GM21619 (cell line): Measurements from ENCODE around the gene DDX50.
"Not testable (repeated sequence)": the region's sequence is repeated elsewhere in the genome, so short reads cannot be mapped to it uniquely, and the experiment has no call there.

Experiments
- ATAC-seq: cut with Tn5 transposase; IDR thresholded peaks from one replicate; pipeline ENCODE4 v1.9.1; 2021; ENCODE audit not compliant: unreplicated experiment

Gene DDX50, protein sequence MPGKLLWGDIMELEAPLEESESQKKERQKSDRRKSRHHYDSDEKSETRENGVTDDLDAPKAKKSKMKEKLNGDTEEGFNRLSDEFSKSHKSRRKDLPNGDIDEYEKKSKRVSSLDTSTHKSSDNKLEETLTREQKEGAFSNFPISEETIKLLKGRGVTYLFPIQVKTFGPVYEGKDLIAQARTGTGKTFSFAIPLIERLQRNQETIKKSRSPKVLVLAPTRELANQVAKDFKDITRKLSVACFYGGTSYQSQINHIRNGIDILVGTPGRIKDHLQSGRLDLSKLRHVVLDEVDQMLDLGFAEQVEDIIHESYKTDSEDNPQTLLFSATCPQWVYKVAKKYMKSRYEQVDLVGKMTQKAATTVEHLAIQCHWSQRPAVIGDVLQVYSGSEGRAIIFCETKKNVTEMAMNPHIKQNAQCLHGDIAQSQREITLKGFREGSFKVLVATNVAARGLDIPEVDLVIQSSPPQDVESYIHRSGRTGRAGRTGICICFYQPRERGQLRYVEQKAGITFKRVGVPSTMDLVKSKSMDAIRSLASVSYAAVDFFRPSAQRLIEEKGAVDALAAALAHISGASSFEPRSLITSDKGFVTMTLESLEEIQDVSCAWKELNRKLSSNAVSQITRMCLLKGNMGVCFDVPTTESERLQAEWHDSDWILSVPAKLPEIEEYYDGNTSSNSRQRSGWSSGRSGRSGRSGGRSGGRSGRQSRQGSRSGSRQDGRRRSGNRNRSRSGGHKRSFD

DNA sequence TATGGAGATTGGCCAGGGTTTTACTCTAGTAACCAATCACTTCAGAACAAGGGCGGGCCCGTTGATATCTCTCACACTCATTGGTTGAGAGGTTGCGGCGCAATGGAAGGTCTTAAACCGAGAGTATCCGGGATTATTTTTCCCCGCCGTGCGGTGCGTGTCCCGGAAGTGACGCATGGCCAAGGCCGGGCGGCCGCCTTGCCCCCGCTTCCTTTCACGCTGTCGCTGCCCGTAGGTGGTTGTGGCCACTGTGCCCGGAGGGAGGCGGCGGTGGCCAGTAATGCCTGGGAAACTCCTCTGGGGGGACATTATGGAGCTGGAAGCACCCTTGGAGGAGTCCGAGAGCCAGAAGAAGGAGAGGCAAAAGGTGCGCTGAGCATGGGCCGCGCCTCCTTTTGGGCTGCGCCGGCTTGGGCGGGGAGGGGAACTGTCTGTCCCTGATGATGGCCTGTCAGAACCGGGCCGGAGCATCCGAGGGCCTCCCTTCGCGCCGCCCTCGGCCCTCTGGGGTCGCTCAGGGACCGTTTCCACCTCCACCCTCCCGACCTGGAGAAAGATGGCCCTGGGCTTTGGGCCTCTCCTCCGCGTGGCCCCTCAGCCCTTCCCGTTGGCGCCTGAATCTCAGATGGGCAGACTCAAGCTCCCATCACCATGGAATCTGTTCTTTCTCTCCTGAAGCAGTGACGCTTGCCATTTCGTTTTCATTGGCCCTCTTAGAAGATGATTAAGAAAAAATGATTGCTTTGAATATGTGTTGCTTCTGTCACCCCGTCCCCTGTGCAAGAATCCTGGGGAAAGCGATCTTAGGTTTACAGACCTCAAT, at the start of gene DDX50:
Gene DDX50, plus strand, starts transcription at position 211 of the 823 bp plus-strand sequence. Its CDS starts 70 bp downstream, at position 281.
- ATAC-seq: peak; percentile 96

DNA sequence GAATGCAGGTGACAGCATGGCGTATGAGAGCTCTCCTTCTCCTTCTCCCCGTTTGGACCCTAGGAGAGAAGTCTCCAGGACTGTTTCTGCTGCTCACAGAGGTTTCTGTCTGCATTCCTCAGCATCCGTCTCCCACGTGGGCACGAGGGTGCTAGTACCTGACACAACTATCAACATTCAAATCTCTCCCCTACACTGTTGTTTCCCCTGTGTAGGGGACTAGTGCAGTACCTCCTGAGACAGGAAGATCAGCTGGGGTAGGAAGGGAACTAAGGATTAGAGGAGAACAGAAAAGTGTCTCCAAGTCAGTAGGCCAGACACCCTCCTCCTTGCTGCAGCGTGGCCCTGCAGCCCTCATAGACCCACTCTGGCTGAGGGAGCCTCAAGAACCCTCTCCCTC, 44.8 kb upstream of the DDX50 start:
- ATAC-seq: no peak

DNA sequence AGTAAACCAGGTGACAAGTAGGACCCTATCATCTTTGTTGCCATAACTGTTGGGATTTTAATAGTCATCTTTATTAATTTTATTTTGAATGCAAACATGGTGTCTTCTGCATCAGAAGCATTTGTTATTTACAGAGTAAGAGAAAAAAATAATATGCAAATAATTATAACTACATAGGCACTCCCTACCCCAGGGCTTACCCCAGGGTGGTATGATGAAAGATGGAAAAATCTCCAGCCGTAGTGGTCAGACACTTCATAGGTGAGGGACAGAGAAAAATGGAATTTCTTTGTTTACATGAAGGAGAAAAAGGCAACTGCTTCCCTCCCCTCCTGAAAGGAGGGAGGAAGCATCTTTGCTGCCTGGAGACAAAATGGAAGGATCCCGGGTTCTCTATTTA, 44.1 kb upstream of the DDX50 start:
- ATAC-seq: no peak

DNA sequence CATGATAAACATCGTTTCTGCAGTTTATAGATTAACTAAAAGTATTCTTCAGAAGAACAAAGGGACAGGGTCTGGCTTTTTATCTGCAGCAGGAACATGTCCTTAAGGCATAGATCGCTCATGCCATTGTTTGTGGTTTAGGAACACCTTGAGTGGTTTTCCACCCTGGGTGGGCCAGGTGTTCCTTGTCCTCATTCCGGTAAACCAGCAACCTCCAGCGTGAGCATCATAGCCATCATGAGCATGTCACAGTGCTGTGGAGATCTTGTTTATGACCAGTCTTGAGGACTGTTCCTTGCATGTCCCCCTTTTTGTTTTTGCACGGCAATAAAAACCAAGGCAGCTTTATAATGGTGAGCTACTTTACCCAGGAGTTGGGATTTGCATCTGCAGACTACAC, 39.9 kb upstream of the DDX50 start:
- no peak for ATAC-seq

DNA sequence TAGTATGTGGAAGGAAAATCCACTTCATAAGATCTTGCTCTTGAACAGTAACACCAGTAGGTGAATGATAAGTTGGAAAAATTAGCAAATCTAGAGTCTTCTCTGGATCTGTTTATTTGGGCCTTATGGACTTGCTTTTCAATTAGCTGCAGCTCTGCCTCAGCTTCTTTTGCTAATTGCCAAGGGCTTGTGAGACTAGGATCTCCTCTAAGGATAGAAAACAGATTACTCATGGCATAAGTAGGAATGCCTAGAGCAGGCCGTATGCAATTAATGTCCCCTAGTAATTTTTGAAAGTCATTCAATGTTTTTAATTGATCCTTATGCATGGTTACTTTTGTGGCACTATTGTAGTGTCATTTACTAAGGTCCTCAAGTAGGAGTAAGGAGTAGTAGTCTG, 36.5 kb upstream of the DDX50 start:
- no peak for ATAC-seq

DNA sequence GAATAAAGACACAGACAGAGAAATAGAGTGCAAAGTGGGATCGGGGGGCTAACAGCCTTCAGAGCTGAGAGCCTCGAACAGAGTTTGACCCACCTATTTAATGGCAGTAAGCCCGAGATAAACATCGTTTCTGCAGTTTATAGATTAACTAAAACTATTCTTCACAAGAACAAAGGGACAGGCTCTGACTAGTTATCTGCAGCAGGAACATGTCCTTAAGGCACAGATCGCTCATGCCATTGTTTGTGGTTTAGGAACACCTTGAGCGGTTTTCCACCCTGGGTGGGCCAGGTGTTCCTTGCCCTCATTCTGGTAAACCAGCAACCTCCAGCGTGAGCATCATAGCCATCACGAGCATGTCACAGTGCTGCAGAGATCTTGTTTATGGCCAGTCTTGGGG, 32.9 kb upstream of the DDX50 start:
- ATAC-seq: not testable (repeated sequence)

DNA sequence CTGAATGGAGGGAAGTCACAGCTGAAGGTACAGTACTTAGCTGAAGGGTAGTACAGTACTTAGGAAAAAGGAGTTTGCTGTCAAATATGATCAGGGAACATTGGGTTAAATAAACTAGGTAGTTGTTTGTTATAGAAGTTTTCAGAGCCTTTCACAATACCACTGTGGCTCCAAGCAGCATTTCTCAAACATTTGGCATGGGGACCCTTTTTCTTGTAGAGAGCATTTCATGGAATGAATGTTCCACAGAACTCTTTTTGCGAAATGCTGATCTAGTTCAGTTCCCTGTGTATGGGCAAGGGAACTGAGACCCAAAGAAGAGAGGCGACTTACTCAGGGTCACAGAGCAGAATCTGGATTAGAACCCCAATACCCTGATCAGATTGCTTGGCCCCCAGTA, 31.5 kb upstream of the DDX50 start:
- no peak for ATAC-seq

DNA sequence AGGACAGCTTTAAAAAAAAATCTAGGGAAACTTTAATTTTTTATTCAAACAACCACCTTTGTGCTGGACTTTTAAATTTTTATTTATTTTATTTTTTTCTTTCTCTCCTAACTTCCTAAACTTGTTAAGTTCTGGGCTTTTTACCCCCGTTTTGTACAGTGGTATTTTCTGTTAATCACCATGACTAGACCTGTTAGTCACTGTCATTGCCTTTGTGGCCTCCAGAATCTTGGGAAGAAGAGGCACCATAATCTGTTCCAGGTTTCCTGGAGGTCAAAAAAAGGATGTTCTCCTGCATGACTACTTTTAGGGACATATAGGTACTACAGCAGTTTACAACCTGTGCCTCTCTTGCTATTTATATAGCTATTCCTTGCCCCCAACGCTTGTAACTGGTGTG, 31.1 kb upstream of the DDX50 start:
- no peak for ATAC-seq

DNA sequence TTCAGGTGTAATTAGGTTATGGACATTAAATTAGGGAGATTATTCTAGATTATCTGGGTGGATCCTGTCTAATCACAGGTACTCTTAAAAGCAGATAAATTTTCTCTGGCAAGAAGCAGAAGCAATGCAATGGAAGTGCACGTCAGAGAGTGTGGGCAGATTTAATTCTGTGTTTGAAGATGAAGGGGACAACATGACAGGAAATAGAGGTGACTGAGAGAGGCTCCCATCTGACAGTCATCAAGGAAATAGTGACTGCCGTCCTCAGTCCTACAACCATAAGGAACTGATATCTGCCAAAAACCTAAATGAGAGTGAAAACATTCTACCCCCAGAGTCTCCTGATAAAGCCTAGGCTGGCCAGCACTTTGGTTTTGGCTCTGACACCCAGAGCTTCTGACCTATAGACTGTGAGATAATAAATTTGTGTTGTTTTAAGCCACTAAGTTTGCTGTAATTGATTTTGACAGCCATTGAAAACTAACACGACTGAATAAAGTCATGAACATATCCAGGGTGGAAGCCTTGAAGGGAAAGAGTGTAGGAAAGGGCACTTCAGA, 30.5 kb upstream of the DDX50 start:
- ATAC-seq: no peak

DNA sequence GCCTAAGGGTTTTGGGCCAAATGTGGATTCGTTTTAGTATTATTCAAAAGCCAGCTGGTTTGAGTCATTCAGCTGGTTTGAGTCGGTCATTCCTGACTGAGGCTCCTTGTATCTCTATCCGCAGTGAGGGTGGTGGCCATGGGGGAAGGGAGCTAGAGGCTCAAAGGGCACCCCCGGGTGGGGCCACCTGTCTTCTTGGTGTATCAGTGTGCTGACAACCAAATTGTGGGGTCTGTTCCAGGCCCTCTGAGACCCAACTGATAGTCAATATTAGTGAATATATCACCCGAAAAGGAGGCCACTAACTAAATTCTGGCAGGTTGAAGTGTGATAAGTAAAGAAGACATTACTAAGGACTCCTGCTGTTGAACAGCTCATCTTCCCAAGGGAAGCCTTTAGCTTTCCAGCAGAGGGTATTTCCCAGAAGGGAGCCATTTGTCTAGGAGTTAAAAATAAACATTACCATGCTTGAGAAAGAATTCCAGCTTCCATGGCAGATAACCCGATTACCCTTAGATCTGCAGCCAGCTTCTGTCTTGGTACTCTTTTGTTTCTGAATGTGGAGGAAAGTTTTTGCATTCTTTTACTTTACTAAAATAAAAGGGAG, 29.9 kb upstream of the DDX50 start:
- no peak for ATAC-seq

DNA sequence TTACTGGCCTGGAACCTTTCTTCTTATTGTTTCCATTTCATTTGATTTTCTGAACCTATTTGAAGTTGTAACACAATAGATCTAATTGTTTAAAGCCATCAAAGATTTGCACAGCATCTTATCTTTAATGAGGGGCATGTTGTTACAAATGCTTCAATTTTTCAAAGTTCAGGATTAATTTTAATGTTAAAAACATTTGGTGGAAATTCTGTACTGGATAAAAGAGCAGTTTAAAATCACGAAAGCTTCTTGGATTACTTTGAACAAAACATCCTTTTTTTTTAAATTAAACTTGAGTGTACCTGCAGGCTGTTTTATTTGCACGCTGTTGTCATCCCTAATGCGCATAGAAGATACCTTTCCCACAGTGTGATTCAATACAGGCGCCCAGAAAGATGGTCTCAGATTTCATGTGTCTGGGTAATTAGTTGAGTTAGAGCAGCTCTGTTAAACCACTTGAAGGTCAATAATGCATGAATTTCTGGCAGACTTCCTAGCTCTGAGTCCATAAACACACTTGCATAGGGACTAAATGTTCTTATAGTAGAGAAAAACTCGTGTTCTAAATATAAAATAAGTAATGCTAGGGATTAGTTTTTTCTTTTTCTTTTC, 29.3 kb upstream of the DDX50 start:
- ATAC-seq: no peak

DNA sequence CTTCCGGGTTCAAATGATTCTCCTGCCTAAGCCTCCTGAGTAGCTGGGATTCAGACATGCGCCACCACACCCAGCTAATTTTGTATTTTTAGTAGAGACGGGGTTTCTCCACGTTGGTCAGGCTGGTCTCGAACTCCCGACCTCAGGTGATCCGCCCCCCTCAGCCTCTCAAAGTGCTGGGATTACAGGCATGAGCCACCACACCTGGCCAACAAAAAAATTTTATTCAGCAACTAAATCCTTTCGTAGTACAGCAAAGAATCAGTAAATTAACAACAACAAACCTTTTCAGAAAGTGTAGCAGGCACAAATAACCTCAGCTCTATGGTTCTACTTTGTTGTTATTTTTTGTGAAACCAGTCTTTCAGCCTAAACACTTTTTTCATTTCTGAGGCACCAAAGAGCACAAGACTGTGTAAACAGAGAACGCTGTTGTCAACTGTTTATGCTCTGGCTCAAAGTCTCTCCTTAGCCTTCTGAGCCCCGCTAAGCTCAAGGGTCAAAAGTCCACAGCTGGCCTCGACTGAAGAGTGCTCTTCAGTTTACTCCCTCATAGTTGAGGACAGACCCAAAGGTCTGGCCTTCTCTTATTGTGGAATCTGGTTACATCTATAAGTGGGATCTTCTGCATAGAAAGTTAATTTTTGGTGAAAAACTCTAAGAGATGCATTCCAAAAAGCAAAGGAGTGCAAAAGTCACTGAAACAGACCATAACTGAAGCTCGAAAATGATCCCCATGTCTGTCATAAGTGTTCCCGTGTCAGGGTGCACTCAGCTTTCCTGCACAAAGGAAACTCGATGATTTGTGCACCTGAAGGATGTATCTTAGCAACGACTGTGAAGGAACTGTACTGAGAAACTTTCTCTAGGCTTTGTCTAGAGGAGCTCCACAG, 24.6 kb upstream of the DDX50 start:
- ATAC-seq: no peak

DNA sequence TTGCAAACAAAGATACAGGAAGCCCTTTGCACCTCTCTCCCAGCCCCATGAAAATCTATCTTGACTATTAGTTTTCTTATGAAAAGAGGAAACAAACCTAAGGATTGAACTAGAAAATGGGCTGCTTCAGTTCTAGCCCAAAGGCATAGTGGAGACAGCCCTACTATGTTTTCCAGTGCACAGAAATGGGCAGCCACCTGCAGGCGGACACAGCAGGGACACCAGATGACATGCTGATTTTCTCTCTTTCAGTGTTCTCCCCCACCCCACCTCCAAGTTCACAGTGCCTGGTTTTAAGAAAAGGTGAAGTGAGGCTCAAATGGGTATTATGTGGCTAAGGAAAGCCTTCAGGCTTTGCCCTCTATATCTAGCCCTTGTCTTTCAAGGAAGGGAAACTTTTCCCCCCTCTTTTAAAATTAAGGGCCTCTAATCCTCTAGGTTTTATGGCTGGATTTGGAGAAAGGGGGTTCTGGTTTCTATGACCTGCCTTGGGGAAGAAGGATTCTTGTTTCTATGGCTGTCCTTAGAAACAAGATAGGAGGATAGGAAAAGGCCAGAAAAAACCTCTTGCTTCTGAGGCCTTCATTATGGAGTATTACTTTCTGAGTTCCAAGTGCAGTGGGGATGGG, 23.5 kb upstream of the DDX50 start:
- ATAC-seq: no peak

DNA sequence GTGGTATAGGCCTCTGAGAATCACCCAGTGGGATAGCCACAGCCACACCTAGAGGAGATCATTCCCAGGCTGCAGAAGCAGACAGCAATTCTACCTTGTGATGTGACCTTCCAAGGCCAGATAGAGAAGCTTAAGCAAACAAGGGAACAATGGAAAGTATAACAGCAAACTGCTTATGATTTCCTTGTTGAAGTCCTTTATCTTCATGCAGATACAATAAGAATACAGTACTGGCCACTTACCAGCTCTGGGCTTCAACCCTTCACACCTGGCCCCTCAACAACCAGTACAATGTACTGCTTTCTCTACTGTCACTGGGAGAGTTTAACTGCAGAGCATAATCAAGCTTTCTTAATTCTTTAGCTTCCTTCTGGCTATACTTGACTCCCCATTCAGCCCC, 22.6 kb upstream of the DDX50 start:
- no peak for ATAC-seq

DNA sequence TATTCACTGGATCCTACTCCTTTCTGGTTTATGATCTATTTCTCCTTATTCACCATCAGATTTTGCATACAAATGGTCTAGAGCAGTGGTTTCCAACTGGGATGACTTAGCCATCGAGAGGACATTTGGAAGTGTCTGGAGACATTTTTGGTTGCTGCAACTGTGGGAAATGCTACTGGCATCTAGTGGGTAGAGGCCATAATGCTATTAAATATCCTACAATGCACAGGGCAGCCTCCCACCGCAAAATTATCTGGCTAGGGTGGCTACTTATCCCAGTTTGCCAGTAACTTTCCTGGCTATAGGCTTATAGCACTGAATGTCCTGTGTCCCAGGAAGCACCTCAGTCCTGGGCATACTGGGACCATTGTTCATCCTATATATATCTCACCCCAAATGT, 21.5 kb upstream of the DDX50 start:
- ATAC-seq: no peak

DNA sequence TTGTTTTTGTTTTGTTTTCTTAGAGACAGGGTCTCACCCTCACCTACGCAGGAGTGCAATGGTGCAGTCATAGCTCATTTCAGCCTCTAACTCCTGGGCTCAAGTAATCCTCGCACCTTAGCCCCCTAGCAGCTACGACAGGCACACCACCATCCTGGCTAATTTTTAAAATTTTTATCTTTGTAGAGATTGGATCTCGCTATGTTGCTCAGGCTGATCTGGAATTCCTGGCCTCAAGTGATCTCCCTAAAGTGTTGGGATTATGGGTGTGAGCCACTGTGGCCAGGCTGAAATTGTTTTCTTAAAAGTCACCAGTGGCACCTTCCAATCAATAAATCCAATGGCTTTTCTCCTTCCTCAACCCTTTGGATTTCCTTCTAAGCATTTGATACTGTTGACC, 20.9 kb upstream of the DDX50 start:
- no peak for ATAC-seq

DNA sequence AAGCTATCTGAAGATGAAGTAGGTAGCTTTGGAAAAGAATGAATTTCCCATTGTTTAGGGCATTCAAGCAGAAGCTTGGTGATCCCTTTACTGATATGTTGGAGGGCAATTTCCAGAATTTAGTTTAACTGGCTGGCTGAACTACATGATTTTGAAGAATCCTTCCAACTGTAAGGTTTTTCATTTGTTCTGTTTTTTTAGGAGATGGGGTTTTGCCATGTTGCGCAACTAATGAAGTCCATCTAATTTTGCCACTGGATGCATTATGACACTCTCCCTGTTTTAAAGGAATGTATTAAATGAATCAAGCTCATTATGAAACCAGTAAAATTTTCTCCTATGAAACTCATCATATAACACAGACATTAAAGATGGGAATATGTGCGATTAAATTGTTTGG, 6.1 kb upstream of the DDX50 start:
- ATAC-seq: no peak

DNA sequence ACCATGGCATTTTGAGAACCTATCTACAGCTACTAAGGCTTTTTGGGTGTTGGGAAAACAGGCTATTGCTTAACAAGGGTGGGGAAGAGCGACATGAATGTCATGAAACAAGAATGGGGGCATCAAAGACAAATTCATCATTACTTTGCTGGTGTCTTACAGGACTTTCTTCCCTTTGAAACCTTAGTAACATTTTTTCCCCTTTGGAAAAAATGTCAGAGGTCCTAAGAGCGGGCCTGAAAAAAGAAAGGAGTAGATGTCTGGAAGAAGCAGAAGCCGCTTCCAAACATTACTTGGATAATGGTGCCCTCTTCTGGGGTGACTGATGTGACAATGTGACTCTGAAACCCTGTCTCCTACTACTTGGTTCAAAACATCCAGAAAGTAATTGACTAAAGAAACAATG, 3.8 kb upstream of the DDX50 start:
- ATAC-seq: no peak

DNA sequence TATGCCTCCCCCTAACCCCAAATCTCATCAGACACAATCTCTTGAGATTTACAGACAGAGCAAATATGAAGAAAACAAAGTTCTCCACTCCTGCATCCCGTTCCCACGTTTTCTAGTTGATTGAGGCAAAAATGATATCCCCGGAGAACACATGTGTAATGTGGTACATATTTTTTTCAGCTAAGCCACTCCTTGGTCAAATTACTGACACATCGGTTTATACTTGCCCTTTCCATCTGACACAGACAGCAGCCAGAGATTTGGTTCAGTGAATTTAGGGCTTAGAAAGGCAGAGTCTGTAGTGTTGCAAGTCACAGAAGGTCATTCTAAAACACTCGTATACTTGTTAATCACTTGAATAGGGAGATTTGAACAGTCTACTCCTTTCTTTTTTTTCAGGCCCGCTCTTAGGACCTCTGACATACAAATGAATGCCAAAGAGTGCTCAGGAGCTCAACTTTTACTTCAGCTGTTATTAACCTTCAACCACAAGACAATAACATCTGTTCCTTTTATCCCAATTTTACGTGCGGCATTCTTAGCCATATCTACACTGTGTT, 1.8 kb upstream of the DDX50 start:
- no peak for ATAC-seq
